GM23338 (cell line): Measurements from ENCODE around the gene FETUB. TPM values are rescaled to one million over a fixed set of nuclear protein-coding genes. Genes with fewer than 3 reads are reported as not detected.

Experiments
- ATAC-seq: fragments of 200-7000 bp; cut with Tn5 transposase; 3 replicates; pipeline ENCODE4 v1.9.1; 2020
- DNase-seq: peaks from one replicate; pipeline ENCODE4 v3.0.0-alpha.2; 2015; ENCODE audit warnings: low spot score
- H2AFZ ChIP-seq: fragments of 200-600 bp; sonication (generic); 2 replicates; pipeline ENCODE4 v1.8.0; 2016; ENCODE audit warnings: antibody characterized with exemption, mild to moderate bottlenecking, moderate library complexity
- H3F3A ChIP-seq: fragments of 200-600 bp; sonication (generic); replicated peaks from 2 replicates; pipeline ENCODE4 v1.8.0; 2017; ENCODE audit warnings: antibody characterized with exemption, mixed run types, low read depth
- H3K27ac ChIP-seq: fragments of 200-600 bp; sonication (generic); 2 replicates; pipeline ENCODE4 v1.6.1; 2016; ENCODE audit warnings: low read depth
- H3K27me3 ChIP-seq: fragments of 200-600 bp; sonication (generic); 2 replicates; pipeline ENCODE4 v1.8.0; 2016; ENCODE audit warnings: mild to moderate bottlenecking, mixed run types, moderate library complexity; ENCODE audit not compliant: insufficient read depth
- H3K36me3 ChIP-seq: fragments of 200-600 bp; sonication (generic); 2 replicates; pipeline ENCODE4 v1.8.0; 2016; ENCODE audit warnings: mild to moderate bottlenecking; ENCODE audit not compliant: insufficient read depth
- H3K4me1 ChIP-seq: fragments of 200-600 bp; sonication (generic); 2 replicates; pipeline ENCODE4 v1.8.0; 2016; ENCODE audit warnings: mild to moderate bottlenecking, moderate library complexity; ENCODE audit not compliant: insufficient read depth
- H3K4me2 ChIP-seq: fragments of 200-600 bp; sonication (generic); 2 replicates; pipeline ENCODE4 v1.7.1; 2017; ENCODE audit warnings: mixed run types
- H3K4me3 ChIP-seq: fragments of 200-600 bp; sonication (generic); 2 replicates; pipeline ENCODE4 v1.6.1; 2016; ENCODE audit warnings: mixed run types
- H3K79me2 ChIP-seq: fragments of 200-600 bp; sonication (generic); replicated peaks from 2 replicates; pipeline ENCODE4 v1.8.0; 2017; ENCODE audit warnings: mild to moderate bottlenecking; ENCODE audit not compliant: insufficient read depth
- H3K9me2 ChIP-seq: fragments of 200-600 bp; sonication (generic); 2 replicates; pipeline ENCODE4 v1.8.0; 2017; ENCODE audit not compliant: insufficient read depth
- H4K20me1 ChIP-seq: fragments of 200-600 bp; sonication (generic); replicated peaks from 2 replicates; pipeline ENCODE4 v1.8.0; 2017; ENCODE audit warnings: mild to moderate bottlenecking; ENCODE audit not compliant: insufficient read depth
- H3K27ac Mint-ChIP-seq: 2 replicates; pipeline ENCODE4 v1.8.0; 2020; ENCODE audit warnings: inconsistent platforms, mild to moderate bottlenecking, moderate library complexity, mixed read lengths
- H3K27me3 Mint-ChIP-seq: 3 replicates; pipeline ENCODE4 v1.8.0; 2022; ENCODE audit warnings: low read depth, mild to moderate bottlenecking, moderate library complexity, mixed read lengths, inconsistent platforms; ENCODE audit not compliant: insufficient read depth, poor library complexity
- H3K36me3 Mint-ChIP-seq: 3 replicates; pipeline ENCODE4 v1.8.0; 2021; ENCODE audit warnings: low read depth, mild to moderate bottlenecking, inconsistent platforms, moderate library complexity, mixed read lengths
- H3K4me1 Mint-ChIP-seq: 3 replicates; pipeline ENCODE4 v1.8.0; 2020; ENCODE audit warnings: mild to moderate bottlenecking, inconsistent platforms, mixed read lengths
- H3K4me3 Mint-ChIP-seq: 3 replicates; pipeline ENCODE4 v1.8.0; 2021; ENCODE audit warnings: moderate library complexity, mild to moderate bottlenecking, inconsistent platforms, mixed read lengths
- H3K9me3 Mint-ChIP-seq: 3 replicates; pipeline ENCODE4 v1.8.0; 2020; ENCODE audit warnings: moderate library complexity, mild to moderate bottlenecking, inconsistent platforms, mixed read lengths
- CREB1 ChIP-seq: fragments of 250-450 bp; sonication (Bioruptor Pico); IDR thresholded peaks from 2 replicates; pipeline ENCODE4 v1.5.0; 2020; ENCODE audit warnings: low read depth, mild to moderate bottlenecking, moderate library complexity
- EZH2 ChIP-seq: fragments of 200-600 bp; sonication (generic); IDR thresholded peaks from one replicate; pipeline ENCODE4 v1.8.0; 2017; ENCODE audit warnings: antibody characterized with exemption, mild to moderate bottlenecking, low read depth; ENCODE audit not compliant: unreplicated experiment
- EZH2phosphoT487 ChIP-seq: fragments of 200-600 bp; sonication (generic); IDR thresholded peaks from one replicate; pipeline ENCODE4 v1.8.1; 2018; ENCODE audit warnings: antibody characterized with exemption; ENCODE audit not compliant: unreplicated experiment
- JUNB ChIP-seq: IDR thresholded peaks from one replicate; pipeline ENCODE4 v1.6.1; 2016; ENCODE audit warnings: antibody characterized with exemption; ENCODE audit not compliant: unreplicated experiment
- NANOG ChIP-seq: IDR thresholded peaks from 2 replicates; pipeline ENCODE4 v1.6.1; 2016; ENCODE audit warnings: antibody characterized with exemption, borderline replicate concordance
- POLR2AphosphoS5 ChIP-seq: IDR thresholded peaks from 2 replicates; pipeline ENCODE4 v1.6.1; 2016; ENCODE audit warnings: antibody characterized with exemption, low read depth
- STAT1 ChIP-seq: IDR thresholded peaks from one replicate; pipeline ENCODE4 v1.6.1; 2016; ENCODE audit warnings: antibody characterized with exemption; ENCODE audit not compliant: unreplicated experiment
- ZNF114 ChIP-seq: fragments of 250-450 bp; sonication (Bioruptor Pico); IDR thresholded peaks from 2 replicates; pipeline ENCODE4 v1.5.0; 2020; ENCODE audit warnings: mild to moderate bottlenecking, moderate library complexity
- ZNF331 ChIP-seq: fragments of 250-450 bp; sonication (Bioruptor Pico); IDR thresholded peaks from 2 replicates; pipeline ENCODE4 v1.5.0; 2020; ENCODE audit warnings: low read depth, mild to moderate bottlenecking, moderate library complexity
- polyA plus RNA-seq: library from polyadenylated mRNA; unstranded; fragments of >200 nt; fragmentation: Nextera tagmentation; extraction: Ambion mirVana; gene quantifications from 2 replicates; pipeline ENCODE4 v1.2.1, GENCODE V29; 2016
- total RNA-seq: library from RNA; depleted of rRNA; stranded (reverse); fragments of >200 nt; shearing (Covaris generic); gene quantifications from 2 replicates; pipeline ENCODE4 v1.2.3, GENCODE V29; 2014
- TF ChIP-seq, protein P1 (sequence below), 2 experiments: fragments of 200-600 bp in 1 of 2; sonication (generic) in 1 of 2; conservative IDR thresholded peaks; 2 replicates each; pipeline versions ENCODE4 v1.5.1 to v1.6.1; 2016 to 2017; ENCODE audit warnings: antibody characterized with exemption in 2 of 2, low read depth in 2 of 2, mild to moderate bottlenecking in 2 of 2, moderate library complexity in 1 of 2
- TF ChIP-seq, protein P2 (sequence below): fragments of 250-450 bp; sonication (Bioruptor Pico); IDR thresholded peaks from 2 replicates; pipeline ENCODE4 v1.5.0; 2020; ENCODE audit warnings: mild to moderate bottlenecking, moderate library complexity
- TF ChIP-seq, protein P3 (sequence below): IDR thresholded peaks from 2 replicates; pipeline ENCODE4 v1.6.1; 2016; ENCODE audit warnings: antibody characterized with exemption

FETUB gene
- total and polyA plus RNA-seq, 2 experiments from 2014 or later: 0.26 TPM; not detected in 1

DNA sequence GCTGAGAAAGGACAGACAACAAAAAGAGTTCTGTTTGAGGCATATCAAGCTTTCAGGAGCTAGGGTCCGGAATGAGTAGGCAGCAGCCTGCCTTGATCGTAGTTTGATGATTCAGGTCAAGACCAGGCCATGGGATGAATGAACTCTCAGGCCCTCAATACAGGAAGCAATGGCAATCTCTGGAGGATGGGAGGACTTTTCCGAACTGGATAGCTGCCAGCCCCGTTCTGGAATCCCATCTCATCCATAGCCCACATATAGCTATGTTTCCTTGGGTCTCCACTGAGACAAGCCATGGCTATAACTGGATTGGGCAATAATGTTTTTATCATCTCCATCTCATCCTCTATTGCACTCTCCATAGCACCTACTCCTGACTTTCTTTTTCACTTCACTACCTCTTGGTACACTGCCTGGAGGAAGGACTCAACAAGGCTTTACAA lies 14.6 kb upstream of the FETUB start (continued):
- TF ChIP-seq, protein P1, sequence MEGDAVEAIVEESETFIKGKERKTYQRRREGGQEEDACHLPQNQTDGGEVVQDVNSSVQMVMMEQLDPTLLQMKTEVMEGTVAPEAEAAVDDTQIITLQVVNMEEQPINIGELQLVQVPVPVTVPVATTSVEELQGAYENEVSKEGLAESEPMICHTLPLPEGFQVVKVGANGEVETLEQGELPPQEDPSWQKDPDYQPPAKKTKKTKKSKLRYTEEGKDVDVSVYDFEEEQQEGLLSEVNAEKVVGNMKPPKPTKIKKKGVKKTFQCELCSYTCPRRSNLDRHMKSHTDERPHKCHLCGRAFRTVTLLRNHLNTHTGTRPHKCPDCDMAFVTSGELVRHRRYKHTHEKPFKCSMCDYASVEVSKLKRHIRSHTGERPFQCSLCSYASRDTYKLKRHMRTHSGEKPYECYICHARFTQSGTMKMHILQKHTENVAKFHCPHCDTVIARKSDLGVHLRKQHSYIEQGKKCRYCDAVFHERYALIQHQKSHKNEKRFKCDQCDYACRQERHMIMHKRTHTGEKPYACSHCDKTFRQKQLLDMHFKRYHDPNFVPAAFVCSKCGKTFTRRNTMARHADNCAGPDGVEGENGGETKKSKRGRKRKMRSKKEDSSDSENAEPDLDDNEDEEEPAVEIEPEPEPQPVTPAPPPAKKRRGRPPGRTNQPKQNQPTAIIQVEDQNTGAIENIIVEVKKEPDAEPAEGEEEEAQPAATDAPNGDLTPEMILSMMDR (conservative IDR thresholded peaks at IDR 0.05; ENCODE audit: low read depth in 2 of 2): no peak
- no peak for TF ChIP-seq NANOG

DNA sequence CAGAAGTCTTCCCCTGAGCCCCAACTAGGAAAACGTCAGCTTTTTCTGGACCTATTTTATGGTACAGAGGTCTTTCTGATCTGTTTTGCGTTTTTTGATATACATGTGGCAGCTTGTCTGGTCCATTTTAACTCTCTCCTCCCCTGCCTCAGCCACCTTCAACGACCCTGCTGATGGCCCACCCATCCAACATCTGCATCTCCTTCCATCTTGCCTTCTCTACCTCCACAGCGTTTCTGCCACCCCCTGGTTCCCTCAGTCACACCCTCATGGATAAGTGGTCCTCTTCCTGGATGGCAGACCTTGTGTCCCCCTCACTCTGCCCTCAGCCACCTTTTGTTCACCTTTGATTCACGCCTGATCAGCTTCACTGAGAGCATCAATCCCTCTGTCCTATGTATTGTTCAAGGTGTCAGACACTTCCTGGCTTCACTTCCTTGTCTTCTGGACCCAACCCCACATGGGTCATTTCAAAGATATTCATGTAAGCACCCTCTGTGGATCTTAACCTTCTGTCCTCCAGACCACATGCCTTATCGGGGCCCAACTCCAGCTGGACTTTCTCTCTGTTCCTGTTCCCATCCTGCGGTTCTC lies 13.8 kb upstream of the FETUB start:
- Mint-ChIP-seq H3K36me3 (no peaks in the 10 kb centered on the region), H3K4me3 (no peak overlapping the region)
- ATAC-seq: no peak
- TF ChIP-seq CREB1 (no peak), STAT1 (no peak), ZNF114 (CRISPR knock-in tag) (no peak), ZNF331 (CRISPR knock-in tag) (no peak), JUNB (no peak), EZH2phosphoT487 (no peak), EZH2 (no peak), POLR2AphosphoS5 (no peak), NANOG (no peak)
- TF ChIP-seq, protein P2, sequence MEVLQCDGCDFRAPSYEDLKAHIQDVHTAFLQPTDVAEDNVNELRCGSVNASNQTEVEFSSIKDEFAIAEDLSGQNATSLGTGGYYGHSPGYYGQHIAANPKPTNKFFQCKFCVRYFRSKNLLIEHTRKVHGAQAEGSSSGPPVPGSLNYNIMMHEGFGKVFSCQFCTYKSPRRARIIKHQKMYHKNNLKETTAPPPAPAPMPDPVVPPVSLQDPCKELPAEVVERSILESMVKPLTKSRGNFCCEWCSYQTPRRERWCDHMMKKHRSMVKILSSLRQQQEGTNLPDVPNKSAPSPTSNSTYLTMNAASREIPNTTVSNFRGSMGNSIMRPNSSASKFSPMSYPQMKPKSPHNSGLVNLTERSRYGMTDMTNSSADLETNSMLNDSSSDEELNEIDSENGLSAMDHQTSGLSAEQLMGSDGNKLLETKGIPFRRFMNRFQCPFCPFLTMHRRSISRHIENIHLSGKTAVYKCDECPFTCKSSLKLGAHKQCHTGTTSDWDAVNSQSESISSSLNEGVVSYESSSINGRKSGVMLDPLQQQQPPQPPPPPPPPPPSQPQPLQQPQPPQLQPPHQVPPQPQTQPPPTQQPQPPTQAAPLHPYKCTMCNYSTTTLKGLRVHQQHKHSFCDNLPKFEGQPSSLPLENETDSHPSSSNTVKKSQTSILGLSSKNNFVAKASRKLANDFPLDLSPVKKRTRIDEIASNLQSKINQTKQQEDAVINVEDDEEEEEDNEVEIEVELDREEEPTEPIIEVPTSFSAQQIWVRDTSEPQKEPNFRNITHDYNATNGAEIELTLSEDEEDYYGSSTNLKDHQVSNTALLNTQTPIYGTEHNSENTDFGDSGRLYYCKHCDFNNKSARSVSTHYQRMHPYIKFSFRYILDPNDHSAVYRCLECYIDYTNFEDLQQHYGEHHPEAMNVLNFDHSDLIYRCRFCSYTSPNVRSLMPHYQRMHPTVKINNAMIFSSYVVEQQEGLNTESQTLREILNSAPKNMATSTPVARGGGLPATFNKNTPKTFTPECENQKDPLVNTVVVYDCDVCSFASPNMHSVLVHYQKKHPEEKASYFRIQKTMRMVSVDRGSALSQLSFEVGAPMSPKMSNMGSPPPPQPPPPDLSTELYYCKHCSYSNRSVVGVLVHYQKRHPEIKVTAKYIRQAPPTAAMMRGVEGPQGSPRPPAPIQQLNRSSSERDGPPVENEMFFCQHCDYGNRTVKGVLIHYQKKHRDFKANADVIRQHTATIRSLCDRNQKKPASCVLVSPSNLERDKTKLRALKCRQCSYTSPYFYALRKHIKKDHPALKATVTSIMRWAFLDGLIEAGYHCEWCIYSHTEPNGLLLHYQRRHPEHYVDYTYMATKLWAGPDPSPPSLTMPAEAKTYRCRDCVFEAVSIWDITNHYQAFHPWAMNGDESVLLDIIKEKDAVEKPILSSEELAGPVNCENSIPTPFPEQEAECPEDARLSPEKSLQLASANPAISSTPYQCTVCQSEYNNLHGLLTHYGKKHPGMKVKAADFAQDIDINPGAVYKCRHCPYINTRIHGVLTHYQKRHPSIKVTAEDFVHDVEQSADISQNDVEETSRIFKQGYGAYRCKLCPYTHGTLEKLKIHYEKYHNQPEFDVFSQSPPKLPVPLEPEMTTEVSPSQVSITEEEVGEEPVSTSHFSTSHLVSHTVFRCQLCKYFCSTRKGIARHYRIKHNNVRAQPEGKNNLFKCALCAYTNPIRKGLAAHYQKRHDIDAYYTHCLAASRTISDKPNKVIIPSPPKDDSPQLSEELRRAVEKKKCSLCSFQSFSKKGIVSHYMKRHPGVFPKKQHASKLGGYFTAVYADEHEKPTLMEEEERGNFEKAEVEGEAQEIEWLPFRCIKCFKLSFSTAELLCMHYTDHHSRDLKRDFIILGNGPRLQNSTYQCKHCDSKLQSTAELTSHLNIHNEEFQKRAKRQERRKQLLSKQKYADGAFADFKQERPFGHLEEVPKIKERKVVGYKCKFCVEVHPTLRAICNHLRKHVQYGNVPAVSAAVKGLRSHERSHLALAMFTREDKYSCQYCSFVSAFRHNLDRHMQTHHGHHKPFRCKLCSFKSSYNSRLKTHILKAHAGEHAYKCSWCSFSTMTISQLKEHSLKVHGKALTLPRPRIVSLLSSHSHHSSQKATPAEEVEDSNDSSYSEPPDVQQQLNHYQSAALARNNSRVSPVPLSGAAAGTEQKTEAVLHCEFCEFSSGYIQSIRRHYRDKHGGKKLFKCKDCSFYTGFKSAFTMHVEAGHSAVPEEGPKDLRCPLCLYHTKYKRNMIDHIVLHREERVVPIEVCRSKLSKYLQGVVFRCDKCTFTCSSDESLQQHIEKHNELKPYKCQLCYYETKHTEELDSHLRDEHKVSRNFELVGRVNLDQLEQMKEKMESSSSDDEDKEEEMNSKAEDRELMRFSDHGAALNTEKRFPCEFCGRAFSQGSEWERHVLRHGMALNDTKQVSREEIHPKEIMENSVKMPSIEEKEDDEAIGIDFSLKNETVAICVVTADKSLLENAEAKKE (CRISPR knock-in tag): no peak
- TF ChIP-seq, protein P3, sequence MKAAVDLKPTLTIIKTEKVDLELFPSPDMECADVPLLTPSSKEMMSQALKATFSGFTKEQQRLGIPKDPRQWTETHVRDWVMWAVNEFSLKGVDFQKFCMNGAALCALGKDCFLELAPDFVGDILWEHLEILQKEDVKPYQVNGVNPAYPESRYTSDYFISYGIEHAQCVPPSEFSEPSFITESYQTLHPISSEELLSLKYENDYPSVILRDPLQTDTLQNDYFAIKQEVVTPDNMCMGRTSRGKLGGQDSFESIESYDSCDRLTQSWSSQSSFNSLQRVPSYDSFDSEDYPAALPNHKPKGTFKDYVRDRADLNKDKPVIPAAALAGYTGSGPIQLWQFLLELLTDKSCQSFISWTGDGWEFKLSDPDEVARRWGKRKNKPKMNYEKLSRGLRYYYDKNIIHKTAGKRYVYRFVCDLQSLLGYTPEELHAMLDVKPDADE: no peak
- TF ChIP-seq, protein P1 (conservative IDR thresholded peaks at IDR 0.05; ENCODE audit: low read depth in 2 of 2): no peak

More for the DNA sequence above, 13.8 kb upstream of the FETUB start:
- H3K4me2 ChIP-seq: no peak overlapping the region
- DNase-seq: no peak
- H3K27ac Mint-ChIP-seq: no peak overlapping the region
- no peak overlapping the region for H3K27ac ChIP-seq
- no peaks in the 10 kb centered on the region for H3K4me1 ChIP-seq
- no peaks in the 10 kb centered on the region for H3F3A ChIP-seq
- H2AFZ ChIP-seq: no peak overlapping the region
- H3K4me1 Mint-ChIP-seq: peaks cover 5% of the 10 kb centered on the region; the same call in 1 of the 3 replicates
- H3K9me2 ChIP-seq: 0 out of 2 replicates have a peak, but pooled peaks cover 8% of the 10 kb centered on the region
- H4K20me1 ChIP-seq: no peaks in the 10 kb centered on the region
- no peaks in the 10 kb centered on the region for H3K9me3 Mint-ChIP-seq
- no peak overlapping the region for H3K4me3 ChIP-seq
- H3K36me3 ChIP-seq: no peaks in the 10 kb centered on the region; the same call in 1 of the 2 replicates
- H3K79me2 ChIP-seq: no peaks in the 10 kb centered on the region
- H3K27me3 Mint-ChIP-seq: no peaks in the 10 kb centered on the region
- H3K27me3 ChIP-seq: no peaks in the 10 kb centered on the region
